DMS114 treated with DMSO at 0.1 percent for 48 hours (cell line): Measurements from ENCODE around the gene EEFSEC.

Experiments used
- DNase-seq: peaks from one replicate; lab custom pipeline; 2025; ENCODE audit not compliant: unreplicated experiment; lab: John Stamatoyannopoulos, UW

Gene EEFSEC

GRCh38 chr3:128215800-128216495 is 62.7 kb downstream of the EEFSEC start:
- no peak for DNase-seq

- DNase-seq = no peak
Measured at GRCh38 chr3:128217702-128218547, 64.6 kb downstream of the EEFSEC start.

- no peak for DNase-seq
Measured at GRCh38 chr3:128218548-128219257, 65.4 kb downstream of the EEFSEC start.

DNA sequence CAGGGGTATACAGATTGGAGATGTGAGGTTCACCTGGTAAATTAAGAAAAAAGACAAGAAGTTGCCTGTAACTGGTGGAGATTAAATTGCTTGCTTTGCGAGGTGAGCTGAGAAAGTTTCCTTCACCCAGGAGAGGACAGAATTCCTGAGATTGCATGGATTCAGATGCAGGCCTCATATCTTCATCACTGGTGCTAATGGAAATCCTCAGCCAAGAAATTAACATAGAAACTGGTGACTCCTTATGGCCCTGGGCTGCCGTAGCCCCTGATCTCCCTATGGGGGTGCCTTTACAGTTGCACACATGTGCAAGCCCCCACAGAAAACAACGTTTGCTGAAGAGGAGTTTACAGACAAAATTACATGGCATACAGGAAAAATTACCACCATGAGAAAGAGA is 68.0 kb downstream of the EEFSEC start:
- no peak for DNase-seq

DNA sequence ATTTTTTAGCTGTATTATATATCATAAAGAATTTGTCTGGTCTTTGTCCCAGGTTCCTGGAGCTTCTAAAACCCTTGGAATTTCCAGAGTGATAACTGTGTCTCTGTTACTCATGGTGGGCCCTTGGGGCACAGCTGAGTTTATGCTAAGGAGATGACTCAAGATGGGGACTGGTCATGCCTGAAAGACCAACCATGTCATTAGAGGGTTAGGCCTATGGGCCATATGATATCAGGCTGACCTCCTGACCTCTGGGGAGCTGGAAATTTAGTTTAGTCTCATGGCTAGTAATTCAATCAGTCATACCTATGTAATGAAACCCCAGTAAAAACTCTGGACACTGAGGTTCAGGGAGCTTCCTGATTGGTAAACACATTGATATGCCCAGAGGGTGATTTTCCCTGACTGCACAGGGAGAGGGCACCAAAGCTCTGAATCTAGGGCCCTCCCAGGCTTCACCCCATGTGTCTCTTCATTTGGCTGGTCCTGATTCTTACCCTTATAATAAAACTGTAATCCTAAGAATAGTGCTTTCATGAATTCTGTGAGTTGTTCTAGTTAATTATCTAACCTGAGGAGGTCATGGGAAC is 69.6 kb downstream of the EEFSEC start:
- DNase-seq = no peak

DNA sequence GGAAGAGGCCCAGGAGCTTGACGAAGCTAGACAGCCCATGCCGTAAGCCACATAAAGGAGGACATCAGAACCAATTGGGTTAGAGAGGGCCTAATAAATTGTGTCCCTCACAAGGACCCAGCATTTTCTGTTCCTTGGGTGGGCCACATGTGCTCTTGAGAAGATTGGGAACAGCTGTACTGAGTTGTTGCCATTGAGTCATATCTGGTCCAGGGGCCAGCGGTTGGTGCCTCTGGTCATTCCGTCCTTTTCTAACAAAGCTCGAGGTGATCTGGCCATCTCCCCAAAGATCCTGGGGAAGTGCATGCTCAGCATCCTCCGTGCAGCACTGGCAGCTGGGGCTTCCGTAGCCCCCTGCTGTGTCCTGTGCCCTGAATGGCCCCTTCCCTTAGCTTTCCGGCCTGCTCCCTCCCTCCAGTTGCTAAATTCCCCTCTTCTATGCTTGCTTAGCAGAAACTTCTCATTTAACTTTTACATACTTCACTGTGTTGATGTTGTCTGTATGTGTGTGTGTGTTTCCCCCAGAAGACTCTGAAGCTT is 73.0 kb downstream of the EEFSEC start:
- DNase-seq = no peak

DNA sequence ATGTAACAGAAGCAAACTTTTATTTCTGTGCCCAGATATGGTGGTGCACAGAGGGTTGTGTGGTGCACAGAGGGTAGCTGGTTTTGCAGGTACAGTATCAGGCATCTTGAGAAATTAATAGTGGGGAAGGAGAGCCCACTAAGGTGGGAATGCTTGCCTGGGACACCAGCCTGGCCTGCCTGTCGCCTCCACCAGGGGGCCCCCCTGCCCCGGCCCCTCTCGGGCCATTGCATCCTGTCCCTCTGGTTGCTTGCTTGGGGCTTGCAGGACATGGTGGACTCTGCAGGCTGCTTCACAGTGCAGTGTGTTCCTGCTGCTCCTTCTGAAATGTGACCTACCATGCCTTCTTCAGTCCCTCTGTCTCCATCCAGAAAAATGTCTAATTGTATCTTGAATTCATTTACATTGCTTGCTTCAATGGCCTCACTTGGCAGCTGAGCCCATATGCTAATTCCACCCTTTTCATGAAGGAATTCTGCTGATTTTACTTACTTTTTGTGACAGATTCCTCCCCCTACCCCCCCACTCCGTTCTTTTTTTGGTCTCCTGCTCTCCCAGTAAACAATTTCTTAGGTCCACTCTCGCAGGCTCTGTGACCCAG is 73.6 kb downstream of the EEFSEC start:
- DNase-seq = no peak

GRCh38 chr3:128227507-128227906 is 74.2 kb downstream of the EEFSEC start:
- DNase-seq = no peak

DNA sequence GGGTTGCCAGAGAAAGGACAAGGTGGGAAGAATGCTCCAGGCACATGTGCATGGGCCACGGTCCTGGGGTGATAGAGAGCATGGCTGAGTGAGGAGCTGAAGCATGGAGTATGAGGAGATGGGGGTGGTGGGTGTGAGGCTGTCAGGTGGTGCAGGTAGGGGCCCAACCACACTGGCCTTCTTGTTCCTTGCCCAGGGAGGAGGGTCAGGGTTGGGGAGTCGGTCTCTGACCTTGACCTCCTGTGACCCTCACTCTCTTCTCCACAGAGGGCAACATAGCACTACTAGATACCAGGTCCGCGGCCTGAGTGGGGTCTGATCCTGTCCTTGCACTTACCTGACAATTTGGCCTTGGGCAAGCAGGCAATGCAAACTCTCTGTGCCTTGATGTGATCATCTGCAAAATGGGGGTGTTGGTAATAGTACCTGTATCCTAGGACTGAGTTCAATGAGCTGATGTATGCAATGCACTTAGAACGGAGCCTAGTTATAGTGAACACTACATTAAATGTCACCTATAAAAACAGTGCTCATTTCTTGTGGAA is 75.2 kb downstream of the EEFSEC start:
- DNase-seq = no peak

DNA sequence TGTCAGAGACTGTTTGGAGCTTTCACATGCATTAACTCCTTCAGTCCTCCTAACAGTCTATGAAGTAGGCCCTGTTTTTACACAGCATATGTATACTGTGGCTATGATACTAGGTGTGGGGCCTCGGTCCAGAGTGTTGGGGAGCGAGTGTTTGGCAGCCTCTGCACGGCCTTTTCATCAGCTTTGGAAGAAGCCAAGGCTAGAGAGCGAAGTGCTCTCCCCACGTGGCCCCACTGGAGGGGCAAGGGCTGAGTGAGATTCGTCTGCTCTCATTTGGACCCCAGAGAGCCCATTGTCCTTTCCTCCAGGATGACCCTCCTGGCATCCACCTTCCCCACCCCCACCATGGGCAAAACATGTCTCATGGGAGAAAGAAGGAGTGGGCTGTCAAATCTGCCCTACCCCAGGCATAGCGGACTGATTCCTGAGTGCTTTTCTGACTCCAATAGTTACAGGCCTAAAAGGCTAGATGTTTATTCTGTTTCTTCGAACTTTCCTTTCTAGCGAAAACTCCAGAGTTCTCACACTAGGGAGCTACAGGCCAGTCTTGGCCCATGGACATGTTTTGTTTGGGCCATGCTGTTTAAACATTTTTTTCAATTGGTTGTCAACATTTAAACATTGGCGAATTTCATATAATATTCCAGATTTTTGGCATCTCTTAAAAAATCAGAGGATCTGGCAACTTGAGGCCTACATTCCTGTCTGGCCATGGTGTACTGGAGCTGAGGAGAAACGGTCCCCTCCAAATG is 76.0 kb downstream of the EEFSEC start:
- no peak for DNase-seq

- DNase-seq = no peak
Measured at GRCh38 chr3:128231606-128232005, 78.3 kb downstream of the EEFSEC start.

- DNase-seq = no peak
Measured at GRCh38 chr3:128232376-128233178, 79.3 kb downstream of the EEFSEC start.

GRCh38 chr3:128235207-128235926 is 82.1 kb downstream of the EEFSEC start:
- DNase-seq = no peak

- DNase-seq = no peak
Measured at GRCh38 chr3:128236657-128237056, 83.4 kb downstream of the EEFSEC start.

DNA sequence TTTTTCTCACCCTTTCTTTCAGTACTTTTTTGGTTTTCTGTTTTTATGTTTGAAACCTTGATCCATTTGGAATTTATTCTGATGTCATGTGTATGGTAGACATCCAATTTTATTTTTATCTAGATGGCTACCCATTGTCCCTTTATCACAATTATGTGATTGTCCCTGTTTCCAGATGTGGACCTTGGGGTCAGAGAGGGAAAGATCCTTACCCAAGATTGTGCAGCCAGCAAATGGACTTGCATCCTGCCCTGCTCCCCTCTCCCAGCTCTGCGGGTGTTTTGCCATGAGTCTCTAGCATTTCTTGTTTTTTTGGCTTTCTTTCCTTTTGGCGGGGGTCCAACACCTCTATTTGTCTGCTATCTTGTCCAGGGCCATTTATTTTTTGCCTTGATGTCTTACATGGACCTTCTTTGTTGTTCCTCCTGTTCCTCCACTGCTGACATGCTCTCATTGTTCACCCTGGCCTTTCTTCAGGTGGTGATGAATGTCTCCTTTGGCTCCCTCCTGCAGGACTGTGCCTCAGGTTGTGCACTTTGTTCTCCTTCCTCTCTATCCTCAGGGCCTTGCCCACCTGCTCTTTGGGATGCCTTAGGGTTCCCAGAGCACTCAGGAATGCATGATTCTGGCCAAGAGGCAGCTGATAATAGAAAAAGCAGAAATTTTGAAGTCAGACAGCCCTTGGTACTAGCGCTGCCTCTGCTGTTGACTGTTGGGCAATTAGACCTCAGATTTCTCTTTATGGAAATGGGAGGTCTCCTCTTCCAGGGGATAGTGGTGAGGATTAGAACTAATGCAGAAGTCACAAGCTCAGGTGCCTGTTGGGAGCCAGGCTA is 84.3 kb downstream of the EEFSEC start:
- no peak for DNase-seq

DNA sequence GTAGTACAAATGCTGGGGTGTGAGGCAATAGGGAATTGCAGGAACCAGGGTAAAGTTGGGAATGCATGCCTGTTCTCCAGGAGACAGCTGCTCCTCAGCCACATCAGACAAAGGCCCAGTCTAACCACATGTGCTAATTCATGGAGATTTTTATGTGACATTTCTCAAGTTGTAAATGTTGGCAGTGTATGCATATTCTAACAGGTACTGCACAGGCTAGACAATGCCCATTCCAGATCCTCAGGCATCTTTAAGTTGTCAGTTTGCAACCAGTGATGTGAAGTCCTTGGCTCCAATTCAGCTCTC is 84.9 kb downstream of the EEFSEC start:
- DNase-seq = no peak

DNA sequence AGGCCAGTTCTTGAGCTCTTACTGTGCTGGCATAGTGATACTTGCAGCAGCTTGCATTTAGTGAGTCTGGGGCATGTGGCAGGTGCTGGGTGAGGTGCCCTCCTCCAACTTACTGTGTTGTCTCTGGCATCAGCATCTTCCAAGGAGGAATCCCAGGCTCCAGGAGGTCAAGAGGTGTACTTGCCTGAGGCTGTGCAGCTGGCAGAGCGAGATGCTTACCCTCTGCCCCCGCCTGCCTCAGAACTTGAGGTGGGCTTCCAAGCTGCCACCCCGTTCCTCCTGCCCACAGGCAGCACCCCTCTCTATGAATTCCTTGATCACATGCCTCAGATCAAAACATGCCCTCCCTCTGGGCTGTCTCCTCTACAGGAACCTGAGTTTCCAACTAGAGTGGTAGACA is 86.0 kb downstream of the EEFSEC start:
- no peak for DNase-seq

GRCh38 chr3:128240232-128240631 is 87.0 kb downstream of the EEFSEC start:
- no peak for DNase-seq
